HG03354 (cell line): Measurements from ENCODE around the gene DDI1.

Source experiments
- ATAC-seq: cut with Tn5 transposase; IDR thresholded peaks from one replicate; pipeline ENCODE4 v1.9.1; 2021; ENCODE audit warnings: mild to moderate bottlenecking; ENCODE audit not compliant: unreplicated experiment, poor library complexity, severe bottlenecking

Gene DDI1

GRCh38 chr11:104036588-104036987 is at the start of gene DDI1:
TSS of gene DDI1 (plus strand) at chr11:104036640. CDS start at chr11:104036823, 183 bp downstream.
- no peak for ATAC-seq

DNA sequence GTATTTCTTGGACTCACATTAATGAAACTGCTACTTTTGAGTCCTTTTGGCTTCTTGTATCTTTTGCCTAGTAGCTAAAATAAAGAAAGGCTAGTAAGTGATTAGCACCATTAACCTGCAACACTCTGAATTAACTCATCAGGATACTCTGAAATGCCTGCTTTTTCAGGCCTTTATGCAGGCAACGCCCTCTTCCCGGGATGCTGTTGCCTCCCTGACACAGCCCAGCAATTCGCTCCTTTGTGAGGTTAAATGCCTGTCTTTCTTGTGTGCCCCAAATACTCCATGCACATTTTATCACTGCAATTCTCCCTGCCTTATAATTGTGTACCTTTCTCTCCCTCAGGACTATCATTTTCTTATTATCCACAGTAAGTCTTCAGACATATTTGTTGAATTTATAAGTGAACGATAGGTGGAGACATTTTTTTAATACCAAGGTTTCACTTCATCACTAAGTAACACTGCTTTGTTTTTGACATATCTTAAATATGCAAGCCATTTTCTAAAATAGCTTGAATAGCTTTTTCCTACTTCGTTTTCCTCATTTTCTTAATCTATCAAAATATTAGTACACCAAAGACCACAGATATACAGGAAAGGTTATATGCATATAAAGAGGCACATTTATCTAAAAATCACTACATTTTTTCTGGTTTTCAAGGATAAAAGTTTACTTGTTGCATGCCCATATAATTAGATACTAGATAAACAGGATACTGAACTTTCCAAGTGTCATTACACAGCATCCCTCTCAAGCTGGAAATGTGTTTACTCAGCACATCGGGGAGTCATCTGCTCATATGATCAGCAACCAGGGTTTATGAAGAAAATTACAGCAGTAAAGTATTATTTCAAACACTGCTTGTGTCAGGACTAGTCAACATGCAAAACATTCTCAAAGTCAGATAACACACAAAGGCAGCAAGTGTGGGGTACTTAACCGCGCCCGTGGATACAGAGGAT is 48.5 kb upstream of the DDI1 start:
- ATAC-seq, result no peak

- ATAC-seq, result no peak
Observed at GRCh38 chr11:103988595-103988969, 47.9 kb upstream of the DDI1 start.

DNA sequence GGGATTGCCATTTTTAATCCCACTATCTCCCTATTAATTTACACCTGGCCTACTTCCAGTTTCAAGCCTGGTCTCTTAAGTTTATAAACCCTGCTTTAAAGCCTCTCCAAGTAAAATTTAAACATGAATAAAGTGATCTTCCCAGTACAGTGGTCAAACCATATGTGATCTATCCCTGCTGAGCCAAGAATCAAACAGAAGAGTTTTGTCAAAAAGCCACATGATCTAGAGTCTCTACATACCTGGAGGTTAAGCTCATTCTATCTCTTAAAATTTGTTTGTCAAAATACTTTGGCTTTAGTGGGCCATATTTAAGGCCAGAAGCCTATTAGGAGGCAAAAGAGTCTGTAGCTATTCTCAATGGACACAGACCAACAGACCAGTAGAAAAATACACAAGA is 42.9 kb upstream of the DDI1 start:
- no peak for ATAC-seq

- no peak for ATAC-seq
Observed at GRCh38 chr11:103994094-103994493, 42.3 kb upstream of the DDI1 start.

DNA sequence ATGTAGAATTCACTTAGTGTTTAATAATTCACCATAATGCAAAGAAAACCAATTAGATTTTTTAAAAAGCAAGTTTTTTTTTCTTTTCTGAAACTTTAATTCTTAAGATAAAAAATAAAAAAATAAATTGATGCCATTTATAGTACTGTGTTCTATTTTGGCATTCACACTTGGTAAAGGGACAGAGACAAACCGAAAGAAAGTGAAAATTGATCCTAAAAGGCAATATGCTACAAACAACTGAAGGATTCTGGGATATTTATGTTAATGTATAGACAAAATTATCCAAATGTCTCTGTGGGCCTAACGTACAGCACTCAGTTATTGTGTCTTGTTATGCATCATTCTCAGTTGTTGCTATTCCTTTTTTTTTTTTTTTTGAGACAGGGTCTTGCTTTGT is 41.9 kb upstream of the DDI1 start:
- no peak for ATAC-seq

DNA sequence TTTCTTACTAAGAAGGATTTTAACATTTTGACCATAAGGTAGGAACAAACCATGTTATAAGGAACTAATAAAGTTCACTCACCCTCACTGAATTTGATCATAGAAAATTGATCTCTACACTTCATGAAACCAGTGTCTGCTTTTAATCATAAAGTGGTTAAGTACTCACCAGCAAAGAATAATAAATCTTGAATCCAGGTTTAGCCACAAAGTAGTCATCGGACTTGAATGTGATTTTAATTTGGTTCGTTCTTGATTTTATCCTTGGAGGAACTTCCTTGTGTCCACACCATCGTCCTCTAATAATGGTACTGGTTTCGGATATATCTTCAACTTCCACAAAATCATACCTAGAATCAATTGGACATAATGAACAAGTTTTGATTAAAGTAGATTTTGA is 40.5 kb upstream of the DDI1 start:
- ATAC-seq, result no peak

- peak; percentile 88 for ATAC-seq
Observed at GRCh38 chr11:103997082-103997481, 39.4 kb upstream of the DDI1 start.

DNA sequence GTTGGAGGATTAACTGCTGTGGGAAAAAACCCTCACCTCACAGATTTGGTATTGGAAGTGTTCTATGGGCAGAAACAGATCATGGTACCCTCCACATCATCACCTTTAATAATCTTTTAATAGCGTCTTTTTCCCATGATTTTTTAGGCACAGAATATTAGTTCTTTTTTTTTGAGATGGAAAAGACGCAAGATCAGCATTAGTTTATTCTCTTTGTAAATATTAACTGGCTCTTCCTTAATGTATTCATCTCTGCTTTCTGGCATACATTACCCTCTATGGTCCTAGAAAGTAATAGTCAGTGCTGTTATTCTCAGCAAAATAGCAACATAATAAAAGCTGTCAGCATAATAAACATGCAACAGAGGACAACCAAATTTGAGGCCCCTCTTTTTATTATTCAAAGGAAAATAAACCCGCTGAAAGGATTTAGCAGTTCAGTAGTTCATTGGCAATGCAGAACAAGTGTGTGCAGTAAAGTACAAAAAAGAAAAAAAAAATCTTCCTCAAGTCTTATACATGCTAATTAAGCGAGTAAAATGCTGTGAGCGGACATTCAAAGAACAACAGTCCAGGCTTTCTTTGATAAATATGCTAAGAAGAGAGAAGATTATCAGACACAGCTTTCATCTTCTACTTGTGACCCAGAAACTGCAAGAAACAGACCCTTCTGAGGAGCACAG is 37.5 kb upstream of the DDI1 start:
- no peak for ATAC-seq

GRCh38 chr11:104000798-104001197 is 35.6 kb upstream of the DDI1 start:
- no peak for ATAC-seq

GRCh38 chr11:104001561-104002056 is 34.8 kb upstream of the DDI1 start:
- ATAC-seq, result no peak

DNA sequence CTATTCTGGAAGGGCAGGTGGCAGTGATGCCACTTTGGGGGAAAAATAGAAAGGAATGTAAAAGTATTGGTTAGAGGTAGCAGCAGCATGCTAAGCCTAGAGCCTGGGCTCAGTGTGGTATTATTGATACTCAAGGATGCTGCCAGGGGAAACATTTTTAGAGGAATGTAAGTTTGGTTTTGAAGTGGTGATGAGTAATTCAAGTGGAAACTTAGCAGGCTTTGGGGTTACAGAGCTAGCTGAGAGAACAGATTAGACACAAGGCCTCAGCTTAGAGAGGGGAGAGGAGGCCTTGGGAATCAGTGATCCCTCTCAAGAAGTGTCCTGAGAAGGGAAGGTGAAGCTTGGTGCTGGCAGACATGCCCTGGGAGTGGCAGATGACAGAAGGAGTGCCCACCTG is 32.9 kb upstream of the DDI1 start:
- ATAC-seq, result no peak

GRCh38 chr11:104005234-104005855 is 31.1 kb upstream of the DDI1 start:
- ATAC-seq, result no peak

GRCh38 chr11:104009744-104010143 is 26.7 kb upstream of the DDI1 start:
- no peak for ATAC-seq

DNA sequence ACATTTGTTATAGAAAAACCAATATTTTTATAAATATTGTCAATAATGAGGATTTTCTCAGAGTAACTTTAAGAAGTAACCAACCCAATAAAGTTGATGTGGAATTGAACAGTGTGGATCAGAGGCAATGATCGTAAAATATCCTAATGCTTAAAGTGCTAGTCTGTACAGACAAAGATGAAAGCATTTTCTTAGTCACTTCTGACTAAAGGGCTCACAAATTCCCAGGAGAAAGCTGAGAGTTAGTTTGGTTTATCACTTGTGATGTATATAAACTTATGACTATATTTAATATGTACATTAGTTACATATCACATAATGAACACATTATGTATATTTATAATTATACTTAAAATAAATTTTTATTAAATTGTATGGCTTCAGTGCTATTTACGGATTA is 25.4 kb upstream of the DDI1 start:
- no peak for ATAC-seq

DNA sequence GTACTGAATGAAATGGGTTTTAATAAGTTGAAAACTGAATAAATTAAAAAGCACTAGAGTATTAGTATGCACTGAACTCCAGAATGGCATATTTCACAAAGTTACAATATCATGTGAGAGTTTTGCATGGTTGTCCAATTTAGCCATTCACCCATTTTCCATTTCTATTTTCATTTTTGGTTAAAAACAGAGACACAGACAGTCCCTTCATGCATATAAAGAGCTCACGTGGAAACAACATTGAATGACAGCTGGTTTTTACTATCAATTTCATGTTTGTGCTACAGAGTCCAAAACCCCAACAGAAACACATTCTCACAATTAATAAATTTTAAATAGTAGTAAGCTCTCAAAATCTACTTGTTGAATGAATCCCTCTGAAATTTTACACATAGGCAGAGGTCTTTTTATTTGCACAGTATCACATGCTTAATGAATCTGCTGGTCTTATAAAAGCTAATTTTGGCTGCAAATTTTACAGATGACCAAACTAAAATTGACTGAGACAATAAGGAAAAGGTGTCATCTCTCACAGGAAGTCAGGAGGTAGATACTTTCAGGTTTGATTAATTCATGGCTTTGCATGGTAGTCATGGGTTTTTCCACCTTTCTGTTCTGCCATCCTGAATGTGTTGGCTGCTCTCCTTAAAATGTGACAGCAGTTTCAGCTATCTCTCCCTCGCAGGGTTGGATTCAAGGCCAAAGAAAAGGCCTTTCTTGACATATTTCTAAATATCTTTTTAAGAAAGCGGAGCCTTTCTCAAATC is 20.6 kb upstream of the DDI1 start:
- peak; percentile 96 for ATAC-seq

DNA sequence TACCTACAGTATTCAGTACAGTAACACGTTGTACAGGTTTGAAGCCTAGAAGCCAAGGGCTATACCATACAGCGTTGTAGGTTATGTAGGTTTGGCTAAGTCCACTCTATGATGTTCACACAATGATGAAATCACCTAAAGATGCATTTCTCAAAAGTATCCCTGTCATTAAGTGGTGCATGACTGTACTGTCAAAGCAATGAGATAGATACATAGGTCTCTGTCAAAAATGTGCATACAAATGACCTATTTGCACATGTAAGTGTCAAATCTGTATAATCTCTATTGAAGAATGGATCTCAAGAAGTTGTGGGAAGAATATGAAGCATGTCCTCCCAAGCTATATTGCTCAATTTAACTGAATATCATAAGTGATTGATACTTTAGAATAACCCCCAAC is 11.9 kb upstream of the DDI1 start:
- no peak for ATAC-seq

- ATAC-seq, result no peak
Observed at GRCh38 chr11:104028476-104029263, 7.8 kb upstream of the DDI1 start.

- ATAC-seq, result no peak
Observed at GRCh38 chr11:104033134-104033533, 3.3 kb upstream of the DDI1 start.
